Measurements from ENCODE around the gene MSI2. TPM values are rescaled to one million over a fixed set of nuclear protein-coding genes. Genes with fewer than 3 reads are reported as not detected.

MSI2 gene
- polyA plus RNA-seq, 3 donors: 86.9 to 111 (median 91.4) TPM

DNA sequence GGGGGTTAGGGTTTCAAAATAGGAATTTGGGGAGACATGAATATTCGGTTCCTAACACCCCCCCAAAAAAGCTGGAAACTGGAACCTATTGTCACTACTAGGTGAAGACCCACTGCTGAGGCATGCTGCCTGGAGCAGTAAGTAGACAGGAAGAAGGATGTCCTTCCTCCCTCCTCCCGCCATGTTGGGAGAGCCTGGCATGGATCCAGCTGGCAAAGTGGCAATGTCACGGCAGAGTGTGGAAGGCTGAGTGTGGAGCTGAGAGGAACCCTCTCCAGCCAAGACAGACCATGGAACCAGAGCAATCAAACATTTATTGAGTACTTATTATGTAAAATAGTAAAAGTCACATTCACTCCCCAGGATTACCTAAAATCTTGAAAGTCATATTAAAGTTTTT is 439.7 kb downstream of the MSI2 start:
- no peak for DNase-seq (ENCODE audit: extremely low read depth in 1 of 11, low read depth in 9 of 11, low spot score in 4 of 11)

DNA sequence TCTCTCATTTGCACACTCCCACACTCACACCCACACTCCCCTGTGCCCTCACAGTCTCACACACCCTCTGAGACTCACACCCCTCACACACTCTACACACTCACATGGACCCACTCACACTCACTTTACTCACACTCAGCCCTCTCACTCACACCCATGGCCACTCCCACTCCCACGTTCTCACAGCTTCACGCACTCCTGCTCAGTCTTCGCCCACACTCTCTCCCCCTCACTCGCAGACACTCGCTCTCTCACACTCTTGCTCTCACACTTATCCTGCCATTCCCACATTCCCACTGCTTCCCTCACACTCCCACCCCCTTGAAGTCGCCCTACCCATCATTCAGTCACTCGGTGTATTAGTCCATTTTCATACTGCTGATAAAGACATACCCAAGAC is 440.9 kb downstream of the MSI2 start:
- DNase-seq (ENCODE audit: extremely low read depth in 1 of 11, low read depth in 9 of 11, low spot score in 4 of 11): no peak

DNA sequence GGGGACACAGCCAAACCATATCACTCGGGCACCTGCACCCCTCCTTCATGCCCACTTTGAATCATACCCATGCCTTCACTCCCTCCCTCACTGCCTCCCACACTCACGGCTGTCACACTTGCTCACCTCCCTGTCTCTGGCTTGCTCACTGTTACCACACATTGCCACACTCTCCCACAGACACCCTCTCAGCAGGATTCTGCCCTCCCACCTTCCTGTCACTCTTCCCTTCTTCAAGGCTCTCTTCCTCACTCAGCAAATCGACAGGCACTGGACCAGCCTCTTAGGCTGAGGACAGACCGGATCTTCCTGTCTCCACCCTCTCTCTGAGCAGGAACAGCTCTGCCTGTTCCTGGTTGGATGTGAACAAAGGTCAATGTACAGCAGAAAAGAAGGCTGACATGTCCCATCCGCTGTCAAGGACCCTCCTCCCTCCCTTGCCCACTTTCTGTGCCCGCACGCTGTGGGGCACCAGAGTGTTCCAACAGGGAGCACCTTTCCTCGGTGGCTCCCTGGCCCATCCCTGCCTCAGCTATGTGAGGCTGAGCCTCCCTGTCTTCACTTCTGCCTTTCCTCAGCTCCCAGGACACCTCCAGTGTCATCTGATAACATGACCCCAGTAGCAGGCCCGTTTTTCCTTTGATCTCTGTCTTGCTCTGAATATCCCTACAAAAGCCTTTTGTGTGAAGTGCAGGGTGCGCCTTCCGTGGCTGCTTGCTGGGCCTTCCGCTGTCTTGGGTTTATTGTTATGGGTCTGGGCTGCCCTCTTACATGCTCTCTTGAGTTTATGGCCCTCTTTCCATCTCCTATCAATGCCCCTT is 441.8 kb downstream of the MSI2 start:
- no peak for DNase-seq (ENCODE audit: extremely low read depth in 1 of 11, low read depth in 9 of 11, low spot score in 4 of 11)

GRCh38 chr17:57699751-57700219 is 443.5 kb downstream of the MSI2 start:
- peak in 9 of 11 donors; percentile 29 to 62 (median 49) for DNase-seq (ENCODE audit: extremely low read depth in 1 of 11, low read depth in 9 of 11, low spot score in 4 of 11)

GRCh38 chr17:57701124-57701523 is 444.8 kb downstream of the MSI2 start:
- no peak for DNase-seq (ENCODE audit: extremely low read depth in 1 of 11, low read depth in 9 of 11, low spot score in 4 of 11)

GRCh38 chr17:57703273-57703672 is 446.9 kb downstream of the MSI2 start:
- DNase-seq (ENCODE audit: extremely low read depth in 1 of 11, low read depth in 9 of 11, low spot score in 4 of 11): no peak

DNA sequence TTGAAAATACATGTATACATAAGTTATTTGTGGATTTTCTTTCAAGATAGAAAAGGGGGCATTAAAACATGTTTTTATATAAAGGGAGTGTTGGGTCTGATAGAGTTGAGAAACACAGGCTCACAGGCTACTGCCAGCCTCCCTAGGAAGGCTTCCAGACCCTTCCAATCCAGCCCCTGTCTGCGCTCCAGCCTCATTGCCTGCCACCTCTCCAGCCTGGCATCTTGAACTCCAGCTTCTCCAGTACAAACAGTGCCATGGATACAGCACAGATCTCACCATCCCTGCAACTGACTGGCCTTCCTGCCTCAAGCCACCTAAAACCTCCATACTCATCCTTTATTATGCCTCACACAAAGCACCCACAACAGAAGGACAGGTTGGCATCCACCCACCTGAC is 448.1 kb downstream of the MSI2 start:
- no peak for DNase-seq (ENCODE audit: extremely low read depth in 1 of 11, low read depth in 9 of 11, low spot score in 4 of 11)

DNA sequence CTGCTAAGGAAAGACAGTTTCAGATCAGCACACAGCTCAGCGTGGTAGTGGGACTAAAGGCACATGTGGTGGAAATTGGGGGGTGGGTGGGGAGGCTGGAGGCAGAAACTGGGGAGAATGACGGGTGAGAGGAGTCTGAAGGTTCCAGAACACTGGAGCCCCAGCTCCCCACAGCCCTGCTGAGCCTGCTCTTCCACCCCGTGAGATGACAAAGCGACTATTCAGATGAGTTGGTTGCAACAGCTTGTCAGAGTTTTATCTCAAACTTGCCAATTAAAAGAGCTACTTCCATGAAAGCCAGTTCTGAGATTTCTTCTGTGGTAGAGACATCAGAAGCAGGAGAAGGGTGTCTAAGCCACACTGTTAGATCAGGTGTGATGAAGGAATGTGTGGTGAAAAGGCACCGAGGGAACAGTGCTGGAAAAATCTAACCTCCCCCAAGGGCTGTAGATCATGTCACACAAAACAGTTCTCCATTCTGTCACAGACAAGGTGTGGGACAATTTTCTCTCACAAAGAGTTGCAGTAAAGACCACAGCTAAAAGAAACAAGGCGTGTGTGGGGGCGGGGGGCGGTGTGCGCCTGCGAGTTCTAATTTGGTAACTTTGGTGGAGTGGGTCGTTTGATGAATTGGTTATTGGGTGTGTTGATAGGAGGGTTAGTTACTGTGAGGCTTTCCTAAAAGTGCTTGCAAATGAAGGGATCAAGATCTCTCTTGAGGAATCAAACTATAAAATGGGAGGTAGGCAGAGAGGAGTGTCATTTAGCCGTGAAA is 449.8 kb downstream of the MSI2 start:
- DNase-seq (ENCODE audit: extremely low read depth in 1 of 11, low read depth in 9 of 11, low spot score in 4 of 11): no peak

- DNase-seq (ENCODE audit: extremely low read depth in 1 of 11, low read depth in 9 of 11, low spot score in 4 of 11): no peak
Measured at GRCh38 chr17:57706761-57707160, 450.4 kb downstream of the MSI2 start.

DNA sequence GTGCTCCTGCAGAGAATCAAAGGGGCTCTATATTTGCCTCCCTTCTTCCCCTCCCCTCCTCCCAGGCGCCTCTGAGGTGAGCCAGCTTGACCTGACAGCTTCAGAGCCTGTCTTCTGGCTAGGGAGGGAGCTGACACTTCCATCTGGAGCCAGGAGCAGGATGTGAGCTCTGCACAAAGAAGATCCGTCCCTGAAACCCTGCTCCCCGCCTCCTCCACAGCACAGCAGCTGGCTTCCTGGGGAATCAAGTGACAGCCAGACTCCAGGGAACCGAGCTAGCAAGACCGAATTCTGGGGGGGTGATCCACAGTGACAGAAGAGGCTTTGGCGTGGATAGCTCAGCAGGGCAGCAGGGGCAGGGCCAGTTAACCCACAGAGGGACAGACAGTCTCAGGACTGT is 451.6 kb downstream of the MSI2 start:
- peak in 10 of 11 donors; percentile 55 to 83 (median 71) for DNase-seq (ENCODE audit: extremely low read depth in 1 of 11, low read depth in 9 of 11, low spot score in 4 of 11)

DNA sequence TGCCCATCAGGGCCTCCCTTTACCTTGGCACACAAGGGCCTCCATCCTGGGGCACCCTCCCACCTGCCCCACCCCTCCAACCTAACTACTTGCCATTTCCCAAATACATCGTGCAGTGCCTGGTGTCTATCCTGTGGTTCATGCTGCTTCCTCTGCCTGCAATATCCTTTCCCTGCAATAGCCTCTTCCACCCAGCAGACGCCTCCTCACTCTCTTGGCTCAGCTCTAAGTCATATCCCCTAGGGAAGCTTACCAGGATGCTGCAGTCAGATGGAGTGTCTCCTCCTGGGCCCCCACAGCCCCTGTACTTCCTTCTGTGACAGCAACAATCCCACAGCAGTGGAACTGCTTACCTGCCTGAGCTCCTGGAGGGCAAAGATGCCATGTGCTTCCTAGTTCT is 452.1 kb downstream of the MSI2 start:
- DNase-seq (ENCODE audit: extremely low read depth in 1 of 11, low read depth in 9 of 11, low spot score in 4 of 11): no peak

GRCh38 chr17:57713140-57713539 is 456.8 kb downstream of the MSI2 start:
- DNase-seq (ENCODE audit: extremely low read depth in 1 of 11, low read depth in 9 of 11, low spot score in 4 of 11): no peak

DNA sequence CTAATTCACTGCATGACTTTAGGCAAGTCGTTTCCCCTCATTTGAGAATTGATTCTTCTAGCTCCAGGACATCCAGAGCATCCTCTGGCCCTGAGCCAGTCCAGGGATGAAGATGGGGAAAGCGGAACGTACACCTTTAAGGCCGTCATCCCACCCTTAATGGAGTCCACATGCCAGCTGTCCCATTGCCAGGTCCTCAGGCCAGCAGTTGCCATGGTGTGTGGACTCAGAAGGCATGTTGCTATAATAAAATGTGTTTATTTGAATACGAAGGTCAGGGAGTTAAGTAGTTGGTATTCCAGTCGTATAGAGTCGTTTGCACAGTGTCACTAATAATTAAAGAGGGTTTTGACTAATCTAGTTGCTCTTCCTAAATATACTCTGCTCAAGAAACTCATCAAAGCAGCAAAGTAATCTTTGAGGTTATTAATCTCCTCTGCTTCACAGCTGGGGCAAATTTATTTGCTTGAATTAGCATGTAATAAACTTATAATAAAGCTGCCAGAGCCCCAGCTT is 458.4 kb downstream of the MSI2 start:
- DNase-seq (ENCODE audit: extremely low read depth in 1 of 11, low read depth in 9 of 11, low spot score in 4 of 11): no peak

DNA sequence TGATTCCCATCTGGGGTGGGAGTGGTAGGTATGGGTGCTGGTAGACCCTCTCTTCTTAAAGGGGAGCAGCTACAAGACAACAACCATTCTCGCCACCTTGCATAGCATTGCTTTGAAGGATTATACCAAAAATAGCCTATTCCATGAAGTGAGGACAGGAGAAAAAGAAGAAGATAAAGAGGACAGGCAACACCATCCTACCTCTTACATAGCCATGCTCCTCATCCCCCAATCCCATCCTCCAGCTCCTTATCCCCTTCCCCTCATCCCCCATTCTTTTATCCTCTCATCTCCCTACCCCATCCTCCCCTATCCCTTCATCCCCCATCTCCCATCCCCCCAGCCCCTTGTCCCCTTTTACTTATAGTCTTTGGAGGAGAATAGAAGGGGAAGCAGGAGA is 459.7 kb downstream of the MSI2 start:
- no peak for DNase-seq (ENCODE audit: extremely low read depth in 1 of 11, low read depth in 9 of 11, low spot score in 4 of 11)

DNA sequence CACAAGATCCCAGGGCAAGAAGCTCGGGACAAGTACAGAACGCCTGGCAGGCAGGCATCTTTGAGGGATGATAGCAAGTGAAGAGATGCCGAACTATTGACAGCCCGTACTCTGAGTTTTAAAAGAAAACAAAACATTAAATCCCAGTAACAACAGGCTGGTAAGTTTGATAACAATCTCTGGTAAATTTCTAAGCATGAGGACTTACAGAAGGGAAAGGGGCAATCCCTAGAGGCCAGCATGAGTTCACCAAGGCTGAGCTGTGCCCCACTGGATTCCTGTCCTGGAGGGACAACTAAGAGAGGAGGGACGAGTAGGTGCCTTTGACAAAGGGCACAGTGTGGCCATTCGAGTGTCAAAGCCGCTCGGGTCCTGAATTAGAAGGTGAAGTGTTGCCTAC is 462.6 kb downstream of the MSI2 start:
- DNase-seq (ENCODE audit: extremely low read depth in 1 of 11, low read depth in 9 of 11, low spot score in 4 of 11): no peak

GRCh38 chr17:57720386-57721035 is 464.2 kb downstream of the MSI2 start:
- DNase-seq (ENCODE audit: extremely low read depth in 1 of 11, low read depth in 9 of 11, low spot score in 4 of 11): no peak

- DNase-seq (ENCODE audit: extremely low read depth in 1 of 11, low read depth in 9 of 11, low spot score in 4 of 11): no peak
Measured at GRCh38 chr17:57721967-57722703, 465.8 kb downstream of the MSI2 start.

GRCh38 chr17:57722704-57723043 is 466.4 kb downstream of the MSI2 start:
- DNase-seq (ENCODE audit: extremely low read depth in 1 of 11, low read depth in 9 of 11, low spot score in 4 of 11): no peak

GRCh38 chr17:57723427-57724025 is 467.2 kb downstream of the MSI2 start:
- no peak for DNase-seq (ENCODE audit: extremely low read depth in 1 of 11, low read depth in 9 of 11, low spot score in 4 of 11)

All from renal cortex interstitium (tissue), 11 donors.